GM15510 (cell line): Measurements from ENCODE around the gene C1orf167.

Experiments
- POLR2A ChIP-seq: IDR thresholded peaks from 3 replicates; pipeline ENCODE4 v1.6.1; 2011; ENCODE audit warnings: borderline replicate concordance; ENCODE audit not compliant: insufficient read length; ENCODE audit errors: extremely low read depth

Gene C1orf167

DNA sequence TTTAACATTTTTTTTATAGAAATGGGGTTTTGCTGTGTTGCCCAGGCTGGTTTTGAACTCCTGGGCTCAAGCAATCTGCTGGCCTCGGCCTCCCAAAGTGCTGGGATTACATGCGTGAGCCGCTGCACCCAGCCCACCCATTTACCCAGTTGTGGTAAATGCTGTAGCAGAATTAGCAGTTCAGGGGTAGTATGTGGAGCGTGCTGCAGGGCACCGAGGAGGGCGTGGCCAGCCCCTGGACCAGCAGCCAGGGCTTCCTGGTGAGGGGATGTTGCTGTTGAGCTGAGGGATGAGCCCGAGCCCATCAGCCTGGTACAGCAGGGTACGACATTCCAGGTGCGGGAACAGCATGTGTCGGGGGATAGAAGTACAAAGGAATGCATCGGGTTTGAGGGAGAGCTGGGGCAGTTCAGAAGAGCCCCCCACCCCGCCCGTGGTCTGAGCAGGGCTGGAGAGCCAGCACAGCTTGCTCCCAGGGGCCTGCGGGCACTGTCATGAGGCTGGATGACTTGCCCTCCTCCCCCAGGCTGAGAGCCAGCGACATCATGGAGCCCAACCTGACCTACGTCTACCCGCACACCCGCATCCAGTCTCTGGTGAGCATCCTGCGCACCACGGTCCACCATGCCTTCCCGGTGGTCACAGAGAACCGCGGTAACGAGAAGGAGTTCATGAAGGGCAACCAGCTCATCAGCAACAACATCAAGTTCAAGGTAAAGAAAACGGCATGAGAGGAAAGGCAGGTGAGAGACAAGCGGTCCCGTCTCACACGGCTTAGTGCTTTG, 73.6 kb downstream of the C1orf167 start:
- no peak for TF ChIP-seq POLR2A

DNA sequence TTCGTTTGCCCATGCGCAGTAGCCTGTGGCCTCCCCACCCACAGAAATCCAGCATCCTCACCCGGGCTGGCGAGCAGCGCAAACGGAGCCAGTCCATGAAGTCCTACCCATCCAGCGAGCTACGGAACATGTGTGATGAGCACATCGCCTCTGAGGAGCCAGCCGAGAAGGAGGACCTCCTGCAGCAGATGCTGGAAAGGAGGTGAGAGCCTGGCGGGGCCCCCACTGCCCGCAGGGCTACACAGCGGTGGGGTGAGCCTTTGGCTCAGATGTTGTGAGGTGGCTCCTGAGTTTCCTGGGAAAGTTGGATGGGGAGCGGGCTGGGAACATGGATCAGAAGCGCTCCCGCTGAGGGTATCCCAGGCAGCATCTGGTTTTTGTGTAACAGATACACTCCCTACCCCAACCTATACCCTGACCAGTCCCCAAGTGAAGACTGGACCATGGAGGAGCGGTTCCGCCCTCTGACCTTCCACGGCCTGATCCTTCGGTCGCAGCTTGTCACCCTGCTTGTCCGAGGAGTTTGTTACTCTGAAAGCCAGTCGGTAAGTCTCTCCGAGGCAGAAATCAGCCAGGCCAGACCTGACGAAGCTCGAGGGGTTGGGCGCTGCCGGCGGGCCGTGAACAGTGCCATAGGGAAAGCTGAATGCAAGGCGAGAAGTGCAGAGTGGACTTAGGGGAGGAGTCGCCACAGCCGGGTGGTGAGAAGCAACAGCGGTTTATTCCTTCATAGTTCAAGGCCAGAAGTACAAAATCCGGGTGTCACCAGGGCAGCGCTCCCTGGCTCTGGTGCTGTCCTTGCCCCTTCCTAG, 75.2 kb downstream of the C1orf167 start:
- TF ChIP-seq POLR2A, result no peak

- TF ChIP-seq POLR2A, result no peak
Measured at GRCh38 chr1:11837767-11838348, 75.9 kb downstream of the C1orf167 start.

GRCh38 chr1:11838349-11839272, 76.6 kb downstream of the C1orf167 start:
- no peak for TF ChIP-seq POLR2A
